GM12874 (cell line): ENCODE results near the gene C11orf24.

Experiments
- CTCF ChIP-seq: IDR thresholded peaks from 2 replicates; pipeline ENCODE4 v1.5.1; 2011; ENCODE audit warnings: low read depth, mild to moderate bottlenecking, control low read depth, low read length, moderate library complexity; ENCODE audit not compliant: insufficient read depth

Gene C11orf24

DNA sequence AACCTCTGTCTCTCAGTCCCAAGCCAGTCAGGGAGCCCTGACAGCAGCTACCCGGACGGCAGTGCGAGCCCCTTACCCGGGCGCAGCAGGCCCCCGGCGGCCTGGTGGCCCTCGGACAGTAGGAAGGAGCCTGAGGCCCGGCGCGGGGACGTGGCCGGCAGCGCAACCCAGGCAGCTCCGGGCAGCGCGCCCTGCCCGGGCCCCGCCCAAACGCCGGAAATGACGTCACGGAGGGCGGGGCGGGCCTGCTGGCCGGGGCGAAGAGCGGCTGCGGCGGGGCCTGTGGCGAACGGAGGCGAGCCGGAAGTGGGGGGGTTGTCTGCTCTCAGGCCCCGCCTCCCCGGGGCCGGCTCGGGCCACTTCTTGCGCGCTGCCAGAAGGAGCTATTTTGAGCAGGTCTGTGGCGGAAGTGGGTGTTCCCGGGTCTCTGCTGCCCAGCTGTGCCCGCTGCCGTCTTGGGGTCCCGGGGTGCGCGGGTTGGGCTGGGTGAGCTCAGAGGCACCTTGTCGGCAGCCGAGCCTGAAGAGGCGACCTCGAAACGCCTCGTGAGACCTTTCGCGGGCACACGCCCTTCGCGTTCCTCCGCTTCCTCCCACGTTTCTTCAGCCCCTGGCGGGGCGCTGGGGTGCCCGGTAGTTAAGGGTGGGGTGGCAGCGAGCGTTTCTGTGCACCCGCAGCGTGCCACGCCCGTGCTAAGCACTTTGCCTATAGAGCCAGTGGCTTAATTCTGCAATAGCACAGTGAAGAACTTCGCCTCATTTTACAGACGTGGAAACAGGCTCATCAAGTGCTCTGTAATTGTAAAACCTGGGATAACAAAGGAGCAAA, at the start of gene C11orf24:
Gene C11orf24, minus strand, starts transcription at position 193 of the 828 bp plus-strand sequence. CDS start 8,206 bp downstream, outside the sequence.
- no peak for TF ChIP-seq CTCF

GRCh38 chr11:68317147-68317785, 45.5 kb upstream of the C11orf24 start:
- TF ChIP-seq CTCF, result no peak

GRCh38 chr11:68315171-68315920, 43.6 kb upstream of the C11orf24 start:
- TF ChIP-seq CTCF, result no peak

- TF ChIP-seq CTCF, result no peak
Observed at GRCh38 chr11:68314203-68315170, 42.7 kb upstream of the C11orf24 start.

GRCh38 chr11:68313574-68314202, 41.9 kb upstream of the C11orf24 start:
- no peak for TF ChIP-seq CTCF

DNA sequence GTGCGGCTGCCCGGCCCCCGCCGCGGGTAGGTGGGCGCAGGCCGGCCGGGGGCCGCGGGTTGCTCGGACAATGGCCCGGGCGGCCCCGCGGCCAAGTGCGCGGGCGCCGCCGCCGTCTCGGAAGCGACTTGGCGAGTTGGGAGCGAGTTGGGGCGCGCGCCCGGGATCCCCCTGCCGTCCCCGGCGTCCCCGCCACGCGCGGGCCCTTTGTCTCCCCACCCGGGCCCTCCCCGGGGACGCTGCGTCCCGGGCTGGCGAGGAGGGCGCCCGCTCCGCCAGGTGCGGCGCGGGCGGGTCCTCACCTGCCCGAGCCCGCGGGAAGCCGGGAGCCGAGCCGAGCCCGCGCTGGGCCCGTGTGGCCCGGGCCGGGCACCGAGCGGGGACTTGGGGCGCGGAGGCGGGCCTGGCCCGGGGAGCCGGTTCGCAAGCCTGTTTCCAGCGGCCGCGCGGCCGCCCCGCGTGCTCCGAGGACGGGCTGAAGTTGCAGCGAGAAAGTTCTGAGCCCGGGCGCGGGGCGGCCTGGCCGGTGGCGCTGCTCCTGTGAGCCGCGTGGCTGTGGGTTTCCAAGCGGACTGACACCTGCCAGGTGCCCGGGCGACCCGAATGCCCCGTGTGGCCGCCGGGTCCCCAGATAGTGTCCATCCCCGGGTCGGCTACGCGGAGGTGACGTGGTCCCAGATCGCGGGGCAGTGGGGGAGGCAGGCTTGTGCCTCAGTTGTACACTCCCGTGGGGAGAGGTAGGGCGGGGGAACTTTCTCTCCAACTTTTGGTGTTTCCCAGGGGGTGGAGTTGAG, 41.2 kb upstream of the C11orf24 start:
- TF ChIP-seq CTCF, result no peak
